CD4-positive, alpha-beta T cell treated with Interleukin-10 for 1 hour (primary cell): ENCODE data around the gene ABCC1.
"Not testable (repeated sequence)": the region's sequence is repeated elsewhere in the genome, so short reads cannot be mapped to it uniquely, and the experiment has no call there.

ENCODE experiments used
- DNase-seq: peaks from one replicate; pipeline ENCODE4 v3.0.0-alpha.2; 2020

ABCC1 gene

GRCh38 chr16:15947983-15948509 lies 1.4 kb upstream of the ABCC1 start:
- no peak for DNase-seq

- no peak for DNase-seq
These were observed 745 bp upstream of the ABCC1 start for GRCh38 chr16:15948532-15949209.

- DNase-seq, result peak; percentile 68
These were observed 892 bp downstream of the ABCC1 start for GRCh38 chr16:15950161-15950854.

GRCh38 chr16:15950869-15951268 lies 1.5 kb downstream of the ABCC1 start:
- peak; percentile 25 for DNase-seq

GRCh38 chr16:15951852-15952251 lies 2.4 kb downstream of the ABCC1 start:
- no peak for DNase-seq

GRCh38 chr16:15952265-15952711 lies 2.9 kb downstream of the ABCC1 start:
- peak; percentile 33 for DNase-seq

- no peak for DNase-seq
These were observed 4.1 kb downstream of the ABCC1 start for GRCh38 chr16:15953477-15953876.

- DNase-seq, result no peak
These were observed 4.8 kb downstream of the ABCC1 start for GRCh38 chr16:15953929-15954813.

GRCh38 chr16:15954814-15955151 lies 5.4 kb downstream of the ABCC1 start:
- DNase-seq, result no peak

- DNase-seq, result no peak
These were observed 6.0 kb downstream of the ABCC1 start for GRCh38 chr16:15955425-15955824.

- DNase-seq, result not testable (repeated sequence)
These were observed 6.7 kb downstream of the ABCC1 start for GRCh38 chr16:15956106-15956505.

GRCh38 chr16:15958703-15959348 lies 9.4 kb downstream of the ABCC1 start:
- peak; percentile 25 for DNase-seq

GRCh38 chr16:15960124-15960971 lies 10.9 kb downstream of the ABCC1 start:
- DNase-seq, result no peak

GRCh38 chr16:15961060-15961511 lies 11.7 kb downstream of the ABCC1 start:
- peak; percentile 88 for DNase-seq

- DNase-seq, result no peak
These were observed 12.2 kb downstream of the ABCC1 start for GRCh38 chr16:15961571-15962090.

GRCh38 chr16:15963307-15963910 lies 14.0 kb downstream of the ABCC1 start:
- no peak for DNase-seq

GRCh38 chr16:15966420-15966819 lies 17.0 kb downstream of the ABCC1 start:
- DNase-seq, result no peak

GRCh38 chr16:15966836-15967546 lies 17.6 kb downstream of the ABCC1 start:
- DNase-seq, result no peak

- no peak for DNase-seq
These were observed 18.4 kb downstream of the ABCC1 start for GRCh38 chr16:15967655-15968315.

- no peak for DNase-seq
These were observed 20.8 kb downstream of the ABCC1 start for GRCh38 chr16:15970202-15970601.
